Measurements from ENCODE around the gene THOP1.

GRCh38 chr19:2770055-2771013 lies 15.0 kb upstream of the THOP1 start:
- TF ChIP-seq, protein P1, sequence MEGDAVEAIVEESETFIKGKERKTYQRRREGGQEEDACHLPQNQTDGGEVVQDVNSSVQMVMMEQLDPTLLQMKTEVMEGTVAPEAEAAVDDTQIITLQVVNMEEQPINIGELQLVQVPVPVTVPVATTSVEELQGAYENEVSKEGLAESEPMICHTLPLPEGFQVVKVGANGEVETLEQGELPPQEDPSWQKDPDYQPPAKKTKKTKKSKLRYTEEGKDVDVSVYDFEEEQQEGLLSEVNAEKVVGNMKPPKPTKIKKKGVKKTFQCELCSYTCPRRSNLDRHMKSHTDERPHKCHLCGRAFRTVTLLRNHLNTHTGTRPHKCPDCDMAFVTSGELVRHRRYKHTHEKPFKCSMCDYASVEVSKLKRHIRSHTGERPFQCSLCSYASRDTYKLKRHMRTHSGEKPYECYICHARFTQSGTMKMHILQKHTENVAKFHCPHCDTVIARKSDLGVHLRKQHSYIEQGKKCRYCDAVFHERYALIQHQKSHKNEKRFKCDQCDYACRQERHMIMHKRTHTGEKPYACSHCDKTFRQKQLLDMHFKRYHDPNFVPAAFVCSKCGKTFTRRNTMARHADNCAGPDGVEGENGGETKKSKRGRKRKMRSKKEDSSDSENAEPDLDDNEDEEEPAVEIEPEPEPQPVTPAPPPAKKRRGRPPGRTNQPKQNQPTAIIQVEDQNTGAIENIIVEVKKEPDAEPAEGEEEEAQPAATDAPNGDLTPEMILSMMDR (IDR thresholded peaks at IDR 0.05; ENCODE audit: low read length), result no peak
- TF ChIP-seq EZH2 (IDR thresholded peaks at IDR 0.05; ENCODE audit: borderline replicate concordance, low read length), result no peak
